Adipocyte (in vitro differentiated cells): ENCODE measurements around the gene H2BK1.

Source experiments
- DNase-seq: peaks from one replicate; pipeline ENCODE4 v3.0.0-alpha.2; 2015; ENCODE audit warnings: low read depth
- H3K27me3 ChIP-seq: replicated peaks from 2 replicates; pipeline ENCODE4 v1.7.0; 2013; ENCODE audit warnings: mild to moderate bottlenecking, low read length, moderate library complexity; ENCODE audit not compliant: control insufficient read depth, insufficient read depth
- H3K36me3 ChIP-seq: 2 replicates; pipeline ENCODE4 v1.7.0; 2013; ENCODE audit warnings: low read length, mild to moderate bottlenecking, moderate library complexity; ENCODE audit not compliant: control insufficient read depth, insufficient read depth, severe bottlenecking
- H3K4me1 ChIP-seq: 2 replicates; pipeline ENCODE4 v1.7.0; 2013; ENCODE audit warnings: mild to moderate bottlenecking, low read length, moderate library complexity; ENCODE audit not compliant: control insufficient read depth, insufficient read depth
- H3K4me3 ChIP-seq: 2 replicates; pipeline ENCODE4 v1.7.0; 2013; ENCODE audit warnings: mild to moderate bottlenecking, low read length, moderate library complexity
- H3K9ac ChIP-seq: 2 replicates; pipeline ENCODE4 v1.7.0; 2013; ENCODE audit warnings: mild to moderate bottlenecking, low read length, moderate library complexity
- H3K9me3 ChIP-seq: 2 replicates; pipeline ENCODE4 v1.7.0; 2013; ENCODE audit warnings: mild to moderate bottlenecking, low read length, moderate library complexity; ENCODE audit not compliant: control insufficient read depth

H2BK1 gene

GRCh38 chr7:151250181-151251132 is 40.2 kb upstream of the H2BK1 start:
- Histone ChIP-seq H3K9me3 (no peaks in the 10 kb centered on the region), H3K9ac (peak overlapping the region; percentile 95), H3K4me1 (peaks cover 56% of the 10 kb centered on the region), H3K4me3 (peak overlapping the region; percentile 92), H3K27me3 (peaks cover 12% of the 10 kb centered on the region), H3K36me3 (no peaks in the 10 kb centered on the region)
- no peak for DNase-seq

DNA sequence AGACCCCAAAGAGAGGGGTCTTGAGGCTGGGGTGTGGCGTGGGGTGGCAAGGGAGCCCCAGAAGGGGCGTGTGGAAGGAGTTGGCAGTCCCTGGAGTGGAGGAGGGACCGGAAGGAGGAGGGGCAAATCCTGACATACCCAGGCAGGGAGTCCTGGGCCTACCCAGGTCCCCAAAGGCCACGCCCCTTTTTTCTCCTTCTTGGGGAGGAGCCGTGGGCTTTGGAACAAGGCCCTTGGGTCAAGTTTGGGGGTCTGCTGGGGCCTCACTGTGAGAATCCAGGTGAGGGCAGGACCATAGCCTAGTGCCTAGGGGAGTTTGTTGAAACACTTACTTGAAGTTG is 39.4 kb upstream of the H2BK1 start:
- DNase-seq: peak; percentile 72
- Histone ChIP-seq H3K9ac (peak overlapping the region; percentile 98), H3K36me3 (no peaks in the 10 kb centered on the region), H3K4me1 (peaks cover 62% of the 10 kb centered on the region), H3K27me3 (peaks cover 11% of the 10 kb centered on the region), H3K9me3 (no peaks in the 10 kb centered on the region), H3K4me3 (peak overlapping the region; percentile 92)

DNA sequence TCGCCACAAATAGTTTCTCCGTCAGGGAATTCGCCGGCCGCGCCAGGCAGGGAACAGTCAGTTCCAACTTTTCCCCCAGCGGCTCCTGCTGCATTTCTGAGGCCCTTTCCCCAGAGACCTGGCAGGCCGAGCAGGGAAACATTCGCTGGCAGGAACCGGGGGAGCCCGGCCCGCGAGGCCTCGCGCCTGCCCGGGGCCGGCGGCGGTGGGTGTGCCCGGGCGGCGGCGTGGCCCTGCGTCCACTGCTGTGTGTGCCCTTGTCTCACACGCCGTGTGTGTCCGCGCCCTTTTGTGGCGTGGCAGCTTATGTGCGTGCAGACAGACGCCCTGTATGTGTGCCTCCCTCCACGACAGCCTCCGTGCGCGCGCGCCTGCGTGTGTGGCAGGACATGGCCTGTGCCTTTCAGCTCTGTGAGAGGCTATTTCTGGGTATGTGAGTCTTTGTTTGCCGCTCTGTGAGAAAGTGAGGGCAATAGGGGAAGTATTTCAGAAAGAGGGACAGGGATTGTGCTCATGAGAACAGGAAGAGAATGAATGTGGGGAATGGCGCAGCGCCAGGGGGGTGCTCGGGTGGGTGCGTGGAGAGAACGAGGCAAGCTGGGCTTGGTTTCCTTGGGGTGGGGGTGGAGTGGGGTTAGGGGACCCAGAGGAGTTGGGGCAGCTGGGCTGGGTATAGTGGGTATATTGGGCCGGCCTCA is 38.9 kb upstream of the H2BK1 start:
- H3K36me3 ChIP-seq: no peaks in the 10 kb centered on the region
- H3K9me3 ChIP-seq: no peaks in the 10 kb centered on the region
- H3K4me1 ChIP-seq: peaks cover 65% of the 10 kb centered on the region
- peak; percentile 88 for DNase-seq
- peak overlapping the region; percentile 92 for H3K4me3 ChIP-seq
- H3K9ac ChIP-seq: peak overlapping the region; percentile 98
- peaks cover 6% of the 10 kb centered on the region for H3K27me3 ChIP-seq

DNA sequence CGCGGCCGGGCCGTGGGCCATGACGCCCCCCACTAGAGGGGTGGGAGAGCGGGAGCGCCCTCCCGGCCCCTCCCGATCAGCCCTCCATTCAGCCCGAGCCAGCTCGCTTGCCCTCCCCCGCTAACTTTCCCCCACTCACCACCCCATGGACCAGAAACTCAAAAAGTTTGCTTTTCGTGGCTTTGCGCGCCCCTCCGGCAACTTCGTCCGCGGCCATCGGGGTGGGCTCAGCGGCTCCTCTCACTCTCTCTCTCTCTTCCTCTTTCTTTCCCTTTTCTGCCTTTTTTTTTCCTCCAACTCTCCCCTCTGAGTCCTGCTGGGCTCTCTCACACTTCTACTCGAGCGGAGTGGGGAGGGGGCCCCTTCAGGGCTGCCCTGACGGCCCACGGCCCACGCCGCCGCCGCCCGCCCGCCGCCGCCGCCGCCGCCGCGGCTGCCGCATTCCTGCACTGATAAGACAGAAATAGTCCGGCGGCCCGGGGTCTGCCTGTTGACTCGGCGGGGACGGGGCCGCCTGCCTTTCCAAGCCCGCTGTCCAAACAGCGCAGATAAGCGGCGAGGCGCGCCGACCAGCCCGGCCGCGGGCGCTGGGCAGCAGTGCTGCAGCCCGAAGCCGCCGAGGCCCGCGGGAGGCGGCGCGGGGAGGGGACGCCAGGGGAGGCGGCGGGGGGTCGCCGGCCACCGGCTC is 38.2 kb upstream of the H2BK1 start, which contains the start of gene SMARCD3:
SMARCD3 (minus strand) TSS at position 349 of the 688 bp plus-strand sequence; CDS start at position 217, 132 bp downstream.
- Histone ChIP-seq H3K4me1 (peaks cover 65% of the 10 kb centered on the region), H3K4me3 (peak within 1 kb of the TSS; percentile 92), H3K36me3 (no peaks in the 10 kb centered on the region), H3K9ac (peak within 1 kb of the TSS; percentile 98), H3K9me3 (no peaks in the 10 kb centered on the region), H3K27me3 (no peaks in the 10 kb centered on the region)
- DNase-seq: peak; percentile 77

GRCh38 chr7:151247611-151248345 is 37.5 kb upstream of the H2BK1 start:
- Histone ChIP-seq H3K36me3 (no peaks in the 10 kb centered on the region), H3K9me3 (no peaks in the 10 kb centered on the region), H3K4me3 (peak overlapping the region; percentile 92), H3K4me1 (peaks cover 67% of the 10 kb centered on the region), H3K9ac (peak overlapping the region; percentile 98), H3K27me3 (no peaks in the 10 kb centered on the region)
- peak; percentile 64 for DNase-seq

DNA sequence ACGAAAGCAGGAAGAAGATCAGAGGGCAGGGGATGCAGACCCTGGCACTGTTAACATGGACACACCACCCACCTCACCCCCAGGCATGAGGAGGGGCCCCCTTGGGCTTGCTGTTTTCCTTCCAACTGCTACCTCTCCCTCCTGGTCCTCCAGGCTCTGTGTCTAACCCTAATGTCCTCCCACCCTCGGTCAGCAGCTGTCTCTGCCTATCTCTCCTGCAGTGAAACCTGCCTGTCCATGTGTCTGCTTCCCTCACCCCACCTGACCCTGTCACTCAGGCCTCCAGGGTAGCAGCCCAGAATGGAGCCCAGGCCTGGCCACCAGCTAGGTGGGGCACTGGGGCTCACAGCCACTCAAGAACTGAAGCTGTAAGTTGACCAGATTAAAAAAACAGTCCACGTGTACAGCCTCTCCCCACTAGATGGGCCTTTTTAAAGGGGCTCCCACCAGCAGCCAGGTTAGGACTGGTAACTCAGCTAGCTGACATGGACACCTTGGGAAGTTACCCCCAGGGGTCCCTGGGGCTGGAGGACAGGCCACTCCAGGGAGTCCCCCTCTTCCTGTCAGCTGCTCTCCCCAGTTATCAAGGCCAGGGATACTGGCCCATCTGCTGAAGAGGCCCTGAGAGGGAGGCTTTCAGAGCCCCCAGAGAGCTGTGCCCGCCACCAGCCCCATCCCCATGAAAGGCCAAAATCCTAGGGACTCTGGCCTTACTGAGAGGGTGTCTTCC is 36.7 kb upstream of the H2BK1 start:
- no peaks in the 10 kb centered on the region for H3K27me3 ChIP-seq
- peaks cover 5% of the 10 kb centered on the region for H3K36me3 ChIP-seq
- no peaks in the 10 kb centered on the region for H3K9me3 ChIP-seq
- peak overlapping the region; percentile 92 for H3K4me3 ChIP-seq
- peak overlapping the region; percentile 98 for H3K9ac ChIP-seq
- DNase-seq: peak; percentile 37
- H3K4me1 ChIP-seq: peaks cover 65% of the 10 kb centered on the region

- Histone ChIP-seq H3K36me3 (peaks cover 13% of the 10 kb centered on the region), H3K9me3 (no peaks in the 10 kb centered on the region), H3K27me3 (no peaks in the 10 kb centered on the region), H3K4me1 (peaks cover 63% of the 10 kb centered on the region), H3K4me3 (peak overlapping the region; percentile 92), H3K9ac (peak overlapping the region; percentile 98)
- DNase-seq: no peak
These were observed 36.0 kb upstream of the H2BK1 start for GRCh38 chr7:151246102-151246850.

- Histone ChIP-seq H3K4me1 (peaks cover 55% of the 10 kb centered on the region), H3K9ac (peak overlapping the region; percentile 49), H3K36me3 (peaks cover 20% of the 10 kb centered on the region), H3K27me3 (no peaks in the 10 kb centered on the region), H3K9me3 (no peaks in the 10 kb centered on the region), H3K4me3 (peak overlapping the region; percentile 63)
- peak; percentile 77 for DNase-seq
These were observed 35.2 kb upstream of the H2BK1 start for GRCh38 chr7:151245360-151246101.

GRCh38 chr7:151244841-151245346 is 34.6 kb upstream of the H2BK1 start:
- Histone ChIP-seq H3K27me3 (no peaks in the 10 kb centered on the region), H3K36me3 (peaks cover 26% of the 10 kb centered on the region), H3K9ac (peak overlapping the region; percentile 49), H3K4me3 (peak overlapping the region; percentile 63), H3K4me1 (peaks cover 53% of the 10 kb centered on the region), H3K9me3 (no peaks in the 10 kb centered on the region)
- no peak for DNase-seq
